ENCODE measurements around the gene HPX.
A peak's percentile ranks its signal among the peaks of the same experiment; 100 is the strongest.

HPX gene

GRCh38 chr11:6417907-6418556 lies 22.8 kb downstream of the HPX start:
- DNase-seq (ENCODE audit: low read depth in 2 of 3, low spot score in 1 of 3), result no peak

GRCh38 chr11:6415797-6416196 lies 25.0 kb downstream of the HPX start:
- DNase-seq (ENCODE audit: low read depth in 2 of 3, low spot score in 1 of 3), result no peak

- DNase-seq (ENCODE audit: low read depth in 2 of 3, low spot score in 1 of 3), result peak in 1 of 3 donors; percentile 25
Measured at GRCh38 chr11:6414874-6415328, 25.9 kb downstream of the HPX start.

- DNase-seq (ENCODE audit: low read depth in 2 of 3, low spot score in 1 of 3), result peak in 2 of 3 donors; percentile 60
Measured at GRCh38 chr11:6413791-6414201, 27.0 kb downstream of the HPX start.

GRCh38 chr11:6411594-6412031 lies 29.2 kb downstream of the HPX start:
- DNase-seq (ENCODE audit: low read depth in 2 of 3, low spot score in 1 of 3), result no peak

- DNase-seq (ENCODE audit: low read depth in 2 of 3, low spot score in 1 of 3), result no peak
Measured at GRCh38 chr11:6410695-6411430, 29.9 kb downstream of the HPX start.

- no peak for DNase-seq (ENCODE audit: low read depth in 2 of 3, low spot score in 1 of 3)
Measured at GRCh38 chr11:6406370-6406769, 34.4 kb downstream of the HPX start.

GRCh38 chr11:6405846-6406245 lies 34.9 kb downstream of the HPX start:
- no peak for DNase-seq (ENCODE audit: low read depth in 2 of 3, low spot score in 1 of 3)

GRCh38 chr11:6405052-6405667 lies 35.6 kb downstream of the HPX start:
- no peak for DNase-seq (ENCODE audit: low read depth in 2 of 3, low spot score in 1 of 3)

- no peak for DNase-seq (ENCODE audit: low read depth in 2 of 3, low spot score in 1 of 3)
Measured at GRCh38 chr11:6404342-6405051, 36.3 kb downstream of the HPX start.

- DNase-seq (ENCODE audit: low read depth in 2 of 3, low spot score in 1 of 3), result no peak
Measured at GRCh38 chr11:6403539-6403938, 37.2 kb downstream of the HPX start.

GRCh38 chr11:6402561-6402981 lies 38.2 kb downstream of the HPX start:
- peak in 2 of 3 donors; percentile 47 to 52 for DNase-seq (ENCODE audit: low read depth in 2 of 3, low spot score in 1 of 3)

GRCh38 chr11:6402061-6402470 lies 38.7 kb downstream of the HPX start:
- DNase-seq (ENCODE audit: low read depth in 2 of 3, low spot score in 1 of 3), result no peak

- DNase-seq (ENCODE audit: low read depth in 2 of 3, low spot score in 1 of 3), result no peak
Measured at GRCh38 chr11:6401464-6401863, 39.3 kb downstream of the HPX start.

GRCh38 chr11:6400431-6401345 lies 40.1 kb downstream of the HPX start:
- DNase-seq (ENCODE audit: low read depth in 2 of 3, low spot score in 1 of 3), result no peak

- DNase-seq (ENCODE audit: low read depth in 2 of 3, low spot score in 1 of 3), result no peak
Measured at GRCh38 chr11:6397636-6398035, 43.2 kb downstream of the HPX start.

- DNase-seq (ENCODE audit: low read depth in 2 of 3, low spot score in 1 of 3), result no peak
Measured at GRCh38 chr11:6397156-6397555, 43.6 kb downstream of the HPX start.

- DNase-seq (ENCODE audit: low read depth in 2 of 3, low spot score in 1 of 3), result no peak
Measured at GRCh38 chr11:6395470-6396060, 45.2 kb downstream of the HPX start.

GRCh38 chr11:6393989-6394670 lies 46.7 kb downstream of the HPX start:
- no peak for DNase-seq (ENCODE audit: low read depth in 2 of 3, low spot score in 1 of 3)
